ENCODE data around the gene CLCA1. TPM values are rescaled to one million over a fixed set of nuclear protein-coding genes. Genes with fewer than 3 reads are reported as not detected.
A peak's percentile ranks its signal among the peaks of the same experiment; 100 is the strongest.

Gene CLCA1
- total RNA-seq, 1 experiment from 2014 or later: 0.12 TPM

DNA sequence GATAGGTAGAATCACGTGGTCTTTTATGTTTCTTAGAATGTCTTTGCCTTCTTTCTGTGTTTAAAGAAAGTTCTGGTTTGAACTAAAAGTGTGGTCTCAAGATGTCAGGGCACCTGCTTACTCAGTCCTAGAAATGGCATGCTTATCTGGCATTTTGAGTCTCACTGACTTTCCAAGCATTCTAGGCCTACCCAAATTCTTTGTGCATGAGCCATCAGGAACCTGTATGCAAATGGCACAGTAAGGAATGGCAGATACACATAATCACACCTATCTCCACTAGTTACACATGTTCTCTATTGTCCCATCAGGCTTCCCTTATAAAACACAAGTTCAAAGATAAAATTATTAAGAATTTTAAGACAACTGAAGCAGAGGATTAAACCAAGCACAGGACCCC lies 48.6 kb downstream of the CLCA1 start:
- no TSS peak for BruUV-seq (replicated peaks)
- ChIA-PET POLR2A (no interaction called here), RAD21 (ENCODE audit: low non-redundant PET in 1 of 2, low total read pairs in 2 of 2, uncharacterized antibody in 2 of 2, unreplicated experiment in 2 of 2) (no interaction called here), CTCF (interaction anchor here (0.9 kb wide), 1 partner anchor 9 kb away, joined by 3 read pairs; no protein-coding TSS in a partner anchor)
- Histone ChIP-seq H3K9ac (ENCODE audit: low read length) (no peak overlapping the region), H3K27me3 (ENCODE audit: insufficient read depth, low read length) (no peaks in the 10 kb centered on the region), H4K20me1 (ENCODE audit: insufficient read depth) (no peaks in the 10 kb centered on the region), H3K27ac (ENCODE audit: low read depth, low read length) (no peak overlapping the region), H3K9me2 (ENCODE audit: insufficient read depth) (no peaks in the 10 kb centered on the region), H3K36me3 (ENCODE audit: control insufficient read depth in 1 of 2, insufficient read depth in 2 of 2, low read length in 2 of 2) (no peaks in the 10 kb centered on the region), H3K79me2 (ENCODE audit: insufficient read depth, low read length) (no peaks in the 10 kb centered on the region), H3K4me2 (ENCODE audit: low read length) (no peak overlapping the region), H3K9me3 (ENCODE audit: control insufficient read depth in 1 of 2, insufficient read depth in 1 of 2, low read depth in 1 of 2, low read length in 2 of 2) (no peaks in the 10 kb centered on the region), H3K4me1 (ENCODE audit: control insufficient read depth in 1 of 2, insufficient read depth in 2 of 2, low read length in 2 of 2) (peaks cover 0 to 26% of the 10 kb centered on the region in 2 experiments; a peak in 2 of 4 replicates), H3K4me3 (replicated peaks in 1 of 2; ENCODE audit: low read depth in 1 of 2, low read length in 2 of 2) (no peak overlapping the region), H2AFZ (ENCODE audit: low read depth, low read length, poor library complexity, severe bottlenecking) (peak overlapping the region; percentile 0)
- peak; percentile 71; the same call in 1 of the 2 replicates for ATAC-seq
- TF ChIP-seq CEBPB (IDR thresholded peaks at IDR 0.05; ENCODE audit: low read depth) (0 out of 2 replicates have a peak, but pooled peaks have one; percentile 4), TCF7L2 (IDR thresholded peaks at IDR 0.05; ENCODE audit: borderline replicate concordance, extremely low read depth, insufficient read depth, insufficient read length) (no peak), CBX3 (IDR thresholded peaks at IDR 0.05; ENCODE audit: low read depth) (0 out of 2 replicates have a peak, but pooled peaks have one; percentile 43), FOSL1 (IDR thresholded peaks at IDR 0.05; ENCODE audit: low read depth) (peak; percentile 48)
- TF ChIP-seq, protein P1, sequence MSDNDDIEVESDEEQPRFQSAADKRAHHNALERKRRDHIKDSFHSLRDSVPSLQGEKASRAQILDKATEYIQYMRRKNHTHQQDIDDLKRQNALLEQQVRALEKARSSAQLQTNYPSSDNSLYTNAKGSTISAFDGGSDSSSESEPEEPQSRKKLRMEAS (IDR thresholded peaks at IDR 0.05): peak; percentile 36; the same call in 1 of the 2 replicates
- TF ChIP-seq, protein P2, sequence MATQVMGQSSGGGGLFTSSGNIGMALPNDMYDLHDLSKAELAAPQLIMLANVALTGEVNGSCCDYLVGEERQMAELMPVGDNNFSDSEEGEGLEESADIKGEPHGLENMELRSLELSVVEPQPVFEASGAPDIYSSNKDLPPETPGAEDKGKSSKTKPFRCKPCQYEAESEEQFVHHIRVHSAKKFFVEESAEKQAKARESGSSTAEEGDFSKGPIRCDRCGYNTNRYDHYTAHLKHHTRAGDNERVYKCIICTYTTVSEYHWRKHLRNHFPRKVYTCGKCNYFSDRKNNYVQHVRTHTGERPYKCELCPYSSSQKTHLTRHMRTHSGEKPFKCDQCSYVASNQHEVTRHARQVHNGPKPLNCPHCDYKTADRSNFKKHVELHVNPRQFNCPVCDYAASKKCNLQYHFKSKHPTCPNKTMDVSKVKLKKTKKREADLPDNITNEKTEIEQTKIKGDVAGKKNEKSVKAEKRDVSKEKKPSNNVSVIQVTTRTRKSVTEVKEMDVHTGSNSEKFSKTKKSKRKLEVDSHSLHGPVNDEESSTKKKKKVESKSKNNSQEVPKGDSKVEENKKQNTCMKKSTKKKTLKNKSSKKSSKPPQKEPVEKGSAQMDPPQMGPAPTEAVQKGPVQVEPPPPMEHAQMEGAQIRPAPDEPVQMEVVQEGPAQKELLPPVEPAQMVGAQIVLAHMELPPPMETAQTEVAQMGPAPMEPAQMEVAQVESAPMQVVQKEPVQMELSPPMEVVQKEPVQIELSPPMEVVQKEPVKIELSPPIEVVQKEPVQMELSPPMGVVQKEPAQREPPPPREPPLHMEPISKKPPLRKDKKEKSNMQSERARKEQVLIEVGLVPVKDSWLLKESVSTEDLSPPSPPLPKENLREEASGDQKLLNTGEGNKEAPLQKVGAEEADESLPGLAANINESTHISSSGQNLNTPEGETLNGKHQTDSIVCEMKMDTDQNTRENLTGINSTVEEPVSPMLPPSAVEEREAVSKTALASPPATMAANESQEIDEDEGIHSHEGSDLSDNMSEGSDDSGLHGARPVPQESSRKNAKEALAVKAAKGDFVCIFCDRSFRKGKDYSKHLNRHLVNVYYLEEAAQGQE (IDR thresholded peaks at IDR 0.05; ENCODE audit: low read depth): no peak
- intact Hi-C loops (cut with micrococcal nuclease): loop anchor here (5.0 kb wide), 1 partner anchor 170 kb away; no protein-coding TSS in a partner anchor
- peak; percentile 19 for DNase-seq (ENCODE audit: low read depth, low spot score)
